SJSA1 (cell line): ENCODE results near the gene USP17L15. TPM values are rescaled to one million over a fixed set of nuclear protein-coding genes. Genes with fewer than 3 reads are reported as not detected.
A peak's percentile ranks its signal among the peaks of the same experiment; 100 is the strongest.
"Not testable (repeated sequence)": the region's sequence is repeated elsewhere in the genome, so short reads cannot be mapped to it uniquely, and the experiment has no call there.

Experiments used
- DNase-seq, 2 experiments: peaks; one replicate each; pipeline ENCODE4 v3.0.0-alpha.2; 2015 to 2020; ENCODE audit warnings: low spot score in 2 of 2, low read depth in 1 of 2
- H3K27ac ChIP-seq: fragments of 250-450 bp; sonication (Bioruptor Pico); 2 replicates; pipeline ENCODE4 v1.5.1; 2020; ENCODE audit warnings: mild to moderate bottlenecking, moderate library complexity
- H3K27me3 ChIP-seq: fragments of 250-450 bp; sonication (Bioruptor Pico); replicated peaks from 2 replicates; pipeline ENCODE4 v1.5.1; 2020; ENCODE audit warnings: mild to moderate bottlenecking, moderate library complexity
- H3K36me3 ChIP-seq: fragments of 250-450 bp; sonication (Bioruptor Pico); 2 replicates; pipeline ENCODE4 v1.5.1; 2020; ENCODE audit warnings: mild to moderate bottlenecking
- H3K4me1 ChIP-seq: fragments of 250-450 bp; sonication (Bioruptor Pico); replicated peaks from 2 replicates; pipeline ENCODE4 v1.6.1; 2021; ENCODE audit warnings: mild to moderate bottlenecking
- H3K4me3 ChIP-seq: fragments of 250-450 bp; sonication (Bioruptor Pico); 2 replicates; pipeline ENCODE4 v1.5.1; 2020; ENCODE audit warnings: mild to moderate bottlenecking
- H3K9me3 ChIP-seq: fragments of 250-450 bp; sonication (Bioruptor Pico); replicated peaks from 2 replicates; pipeline ENCODE4 v1.5.1; 2020; ENCODE audit warnings: mild to moderate bottlenecking
- total RNA-seq: library from RNA; depleted of rRNA; stranded (reverse); fragments of >200 nt; shearing (Covaris generic); gene quantifications from 2 replicates; pipeline ENCODE4 v1.2.3, GENCODE V29; 2014; rRNA removed

Gene USP17L15
- total RNA-seq, 1 experiment from 2014 or later: not detected

DNA sequence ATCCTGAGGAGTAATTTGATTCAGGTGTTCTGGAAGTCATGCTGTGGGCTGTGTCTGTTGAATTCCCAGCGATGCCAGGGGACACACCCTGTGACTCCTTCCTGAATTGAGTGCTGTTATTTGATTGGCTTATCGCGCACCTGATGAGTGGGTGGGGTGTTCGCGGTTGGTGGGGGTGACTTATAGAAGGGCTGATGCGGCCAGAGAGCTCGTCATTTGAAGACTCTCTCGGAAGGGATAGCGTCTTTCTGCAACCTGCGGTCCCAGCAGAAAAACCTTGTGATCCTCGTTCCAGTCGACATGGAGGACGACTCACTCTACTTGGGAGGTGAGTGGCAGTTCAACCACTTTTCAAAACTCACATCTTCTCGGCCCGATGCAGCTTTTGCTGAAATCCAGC, 33.1 kb downstream of the USP17L15 start, which contains the start of gene USP17L22:
TSS of gene USP17L22 (plus strand) at position 301 of the 400 bp plus-strand sequence. CDS start at position 301, 0 bp downstream.
- not testable (repeated sequence) for H3K4me3 ChIP-seq, DNase-seq, H3K4me1 ChIP-seq, H3K27me3 ChIP-seq, H3K9me3 ChIP-seq, H3K36me3 ChIP-seq, H3K27ac ChIP-seq

DNA sequence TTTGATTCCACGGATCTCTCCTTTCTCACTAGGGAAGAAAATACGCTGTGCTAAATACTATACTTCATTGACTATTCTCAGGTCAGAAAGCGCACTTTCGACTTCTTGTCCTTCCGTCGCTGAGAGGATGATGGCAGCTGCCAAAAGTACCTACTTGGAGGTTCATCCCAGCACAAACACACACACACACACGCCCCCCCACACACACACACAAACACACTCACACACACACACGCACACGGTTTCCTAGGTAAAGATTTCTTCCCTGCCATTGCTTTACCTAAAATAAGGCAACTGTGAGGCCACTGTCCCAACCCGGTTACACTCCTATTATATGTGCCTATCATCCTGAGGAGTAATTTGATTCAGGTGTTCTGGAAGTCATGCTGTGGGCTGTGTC, 37.5 kb downstream of the USP17L15 start:
- H3K27ac ChIP-seq, H3K36me3 ChIP-seq, H3K4me1 ChIP-seq, H3K9me3 ChIP-seq, H3K27me3 ChIP-seq, H3K4me3 ChIP-seq: not testable (repeated sequence)
- DNase-seq: peak in 1 of 2 experiments; percentile 28

Other genes with a start within 250 kb of the USP17L15 start
- not detected in 2 replicates for gene FAM90A26, start 64.0 kb upstream of the USP17L15 start, total RNA-seq
- not detected in 2 replicates for gene USP17L10, start 23.7 kb upstream of the USP17L15 start, total RNA-seq
- not detected in 2 replicates for gene USP17L11, start 19.0 kb upstream of the USP17L15 start, total RNA-seq
- not detected in 2 replicates for gene USP17L12, start 14.2 kb upstream of the USP17L15 start, total RNA-seq
- not detected in 2 replicates for gene USP17L13, start 9.5 kb upstream of the USP17L15 start, total RNA-seq
- gene USP17L17, start 9.5 kb downstream of the USP17L15 start, total RNA-seq: not detected in 2 replicates
- gene USP17L18, start 14.2 kb downstream of the USP17L15 start, total RNA-seq: not detected in 2 replicates
- gene USP17L19, start 19.0 kb downstream of the USP17L15 start, total RNA-seq: not detected in 2 replicates
- not detected in 2 replicates for gene USP17L20, start 23.7 kb downstream of the USP17L15 start, total RNA-seq
- gene USP17L21, start 28.5 kb downstream of the USP17L15 start, total RNA-seq: not detected in 2 replicates
- not detected in 2 replicates for gene USP17L22, start 33.2 kb downstream of the USP17L15 start, total RNA-seq
- gene USP17L24, start 90.8 kb downstream of the USP17L15 start, total RNA-seq: not detected in 2 replicates
- gene USP17L25, start 95.5 kb downstream of the USP17L15 start, total RNA-seq: not detected in 2 replicates
- not detected in 2 replicates for gene USP17L26, start 100.3 kb downstream of the USP17L15 start, total RNA-seq
- gene USP17L5, start 105.0 kb downstream of the USP17L15 start, total RNA-seq: not detected in 2 replicates
- not detected in 2 replicates for gene USP17L27, start 109.8 kb downstream of the USP17L15 start, total RNA-seq
- gene USP17L28, start 114.5 kb downstream of the USP17L15 start, total RNA-seq: not detected in 2 replicates
- gene USP17L29, start 119.3 kb downstream of the USP17L15 start, total RNA-seq: not detected in 2 replicates
- gene USP17L30, start 128.7 kb downstream of the USP17L15 start, total RNA-seq: not detected in 2 replicates
- not detected in 2 replicates for gene DEFB131A, start 210.0 kb downstream of the USP17L15 start, total RNA-seq